ENCODE data around the gene KATNB1.
"Not testable (repeated sequence)": the region's sequence is repeated elsewhere in the genome, so short reads cannot be mapped to it uniquely, and the experiment has no call there.

KATNB1 gene

GRCh38 chr16:57788951-57789350 lies 53.4 kb downstream of the KATNB1 start:
- H3K27me3 ChIP-seq (ENCODE audit: insufficient read depth, low read depth, severe bottlenecking), result no peaks in the 10 kb centered on the region
- TF ChIP-seq, protein P1, sequence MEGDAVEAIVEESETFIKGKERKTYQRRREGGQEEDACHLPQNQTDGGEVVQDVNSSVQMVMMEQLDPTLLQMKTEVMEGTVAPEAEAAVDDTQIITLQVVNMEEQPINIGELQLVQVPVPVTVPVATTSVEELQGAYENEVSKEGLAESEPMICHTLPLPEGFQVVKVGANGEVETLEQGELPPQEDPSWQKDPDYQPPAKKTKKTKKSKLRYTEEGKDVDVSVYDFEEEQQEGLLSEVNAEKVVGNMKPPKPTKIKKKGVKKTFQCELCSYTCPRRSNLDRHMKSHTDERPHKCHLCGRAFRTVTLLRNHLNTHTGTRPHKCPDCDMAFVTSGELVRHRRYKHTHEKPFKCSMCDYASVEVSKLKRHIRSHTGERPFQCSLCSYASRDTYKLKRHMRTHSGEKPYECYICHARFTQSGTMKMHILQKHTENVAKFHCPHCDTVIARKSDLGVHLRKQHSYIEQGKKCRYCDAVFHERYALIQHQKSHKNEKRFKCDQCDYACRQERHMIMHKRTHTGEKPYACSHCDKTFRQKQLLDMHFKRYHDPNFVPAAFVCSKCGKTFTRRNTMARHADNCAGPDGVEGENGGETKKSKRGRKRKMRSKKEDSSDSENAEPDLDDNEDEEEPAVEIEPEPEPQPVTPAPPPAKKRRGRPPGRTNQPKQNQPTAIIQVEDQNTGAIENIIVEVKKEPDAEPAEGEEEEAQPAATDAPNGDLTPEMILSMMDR (IDR thresholded peaks at IDR 0.05; ENCODE audit: low read depth, low read length), result no peak
- no peak for DNase-seq
- H3K27ac ChIP-seq, result no peak overlapping the region
- no peaks in the 10 kb centered on the region for H3K36me3 ChIP-seq
- no peak overlapping the region for H3K4me3 ChIP-seq (ENCODE audit: low read depth, low read length)
- H3K9me3 ChIP-seq (ENCODE audit: severe bottlenecking), result no peaks in the 10 kb centered on the region

GRCh38 chr16:57791195-57791892 lies 55.8 kb downstream of the KATNB1 start:
- no peak overlapping the region for H3K4me3 ChIP-seq (ENCODE audit: low read depth, low read length)
- H3K9me3 ChIP-seq (ENCODE audit: severe bottlenecking), result no peaks in the 10 kb centered on the region
- H3K36me3 ChIP-seq, result no peaks in the 10 kb centered on the region
- H3K27ac ChIP-seq, result no peak overlapping the region
- DNase-seq, result no peak
- TF ChIP-seq, protein P1 (IDR thresholded peaks at IDR 0.05; ENCODE audit: low read depth, low read length), result no peak
- H3K27me3 ChIP-seq (ENCODE audit: insufficient read depth, low read depth, severe bottlenecking), result no peaks in the 10 kb centered on the region

DNA sequence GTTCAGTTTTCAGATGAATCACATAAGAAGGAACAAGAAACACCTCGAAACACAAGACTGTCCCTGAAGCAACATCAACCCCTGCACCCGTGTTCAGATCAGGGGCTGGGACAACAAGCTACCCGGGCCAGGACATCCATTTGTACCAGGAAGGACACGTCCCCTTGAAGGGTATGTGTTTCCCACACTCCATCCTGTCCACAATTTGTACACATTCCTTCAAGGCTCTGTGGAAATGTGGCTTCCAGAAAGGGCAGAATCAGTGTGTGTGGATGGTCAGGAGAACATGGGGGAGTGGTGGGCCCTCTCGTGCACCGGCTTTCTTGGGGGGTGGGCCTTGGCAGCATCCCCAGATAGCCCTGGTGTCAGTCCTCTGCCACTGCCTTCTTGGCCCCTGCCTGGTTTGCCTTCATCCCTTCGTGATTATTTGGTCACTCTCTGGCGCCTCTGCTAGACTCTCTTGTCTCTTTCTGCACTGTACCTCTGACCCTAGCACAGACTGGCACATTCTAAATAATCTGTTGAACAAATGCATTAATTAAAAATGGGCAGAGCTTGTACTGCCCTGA lies 56.4 kb downstream of the KATNB1 start:
- TF ChIP-seq, protein P1 (IDR thresholded peaks at IDR 0.05; ENCODE audit: low read depth, low read length), result no peak
- Histone ChIP-seq H3K9me3 (ENCODE audit: severe bottlenecking) (no peaks in the 10 kb centered on the region), H3K27me3 (ENCODE audit: insufficient read depth, low read depth, severe bottlenecking) (no peaks in the 10 kb centered on the region), H3K4me3 (ENCODE audit: low read depth, low read length) (no peak overlapping the region), H3K36me3 (no peaks in the 10 kb centered on the region), H3K27ac (no peak overlapping the region)
- DNase-seq, result no peak

- no peak for DNase-seq
- Histone ChIP-seq H3K27ac (no peak overlapping the region), H3K9me3 (ENCODE audit: severe bottlenecking) (no peaks in the 10 kb centered on the region), H3K27me3 (ENCODE audit: insufficient read depth, low read depth, severe bottlenecking) (no peaks in the 10 kb centered on the region), H3K4me3 (ENCODE audit: low read depth, low read length) (no peak overlapping the region), H3K36me3 (no peaks in the 10 kb centered on the region)
- TF ChIP-seq, protein P1 (IDR thresholded peaks at IDR 0.05; ENCODE audit: low read depth, low read length), result no peak
Measured at GRCh38 chr16:57794849-57795430, 59.4 kb downstream of the KATNB1 start.

- no peak overlapping the region for H3K27ac ChIP-seq
- peak; percentile 77 for DNase-seq
- H3K4me3 ChIP-seq (ENCODE audit: low read depth, low read length), result no peak overlapping the region
- TF ChIP-seq, protein P1 (IDR thresholded peaks at IDR 0.05; ENCODE audit: low read depth, low read length), result peak; percentile 73
- no peaks in the 10 kb centered on the region for H3K27me3 ChIP-seq (ENCODE audit: insufficient read depth, low read depth, severe bottlenecking)
- no peaks in the 10 kb centered on the region for H3K9me3 ChIP-seq (ENCODE audit: severe bottlenecking)
- no peaks in the 10 kb centered on the region for H3K36me3 ChIP-seq
Measured at GRCh38 chr16:57795431-57795878, 59.9 kb downstream of the KATNB1 start.

DNA sequence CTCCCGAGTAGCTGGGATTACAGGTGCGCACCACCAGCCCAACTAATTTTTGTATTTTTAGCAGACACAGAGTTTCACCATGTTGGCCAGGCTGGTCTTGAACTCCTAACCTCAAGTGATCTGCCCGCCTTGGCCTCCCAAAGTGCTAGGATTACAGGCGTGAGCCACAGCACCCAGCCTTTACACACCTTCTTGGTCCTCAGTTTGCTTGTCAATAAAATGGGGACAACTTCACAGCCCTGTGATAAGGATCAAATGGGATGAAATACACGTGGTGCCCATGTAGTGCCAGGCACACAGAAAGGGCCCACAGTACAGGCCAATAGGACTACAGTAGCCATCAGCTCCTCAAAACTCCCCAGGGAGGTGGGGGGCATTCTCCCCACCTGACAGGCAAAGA lies 60.4 kb downstream of the KATNB1 start:
- H3K27me3 ChIP-seq (ENCODE audit: insufficient read depth, low read depth, severe bottlenecking); H3K36me3 ChIP-seq; DNase-seq; H3K4me3 ChIP-seq (ENCODE audit: low read depth, low read length); H3K27ac ChIP-seq; H3K9me3 ChIP-seq (ENCODE audit: severe bottlenecking): not testable (repeated sequence)
